ENCODE results near the gene ZBTB42. TPM values are rescaled to one million over a fixed set of nuclear protein-coding genes. Genes with fewer than 3 reads are reported as not detected.

Gene ZBTB42
- total and polyA plus RNA-seq, 2 of the 13 experiments (the other 11 are each of a cell fraction or from before 2014, with no cell fraction given): 2.8 to 4.2 TPM

- TF ChIP-seq ZNF687 (CRISPR knock-in tag; IDR thresholded peaks at IDR 0.05): peak; percentile 61
- TF ChIP-seq TRIM22 (IDR thresholded peaks at IDR 0.05): no peak
- no peak for TF ChIP-seq ZNF207 (IDR thresholded peaks at IDR 0.05; ENCODE audit: borderline replicate concordance)
- no peak for TF ChIP-seq ZNF883 (CRISPR knock-in tag; IDR thresholded peaks at IDR 0.05; ENCODE audit: not compliant biosample characterization)
- TF ChIP-seq CENPBD1 (CRISPR knock-in tag; IDR thresholded peaks at IDR 0.05; ENCODE audit: borderline replicate concordance, low read depth): no peak
- TF ChIP-seq ZNF33B (CRISPR knock-in tag; IDR thresholded peaks at IDR 0.05): no peak
- no peak for TF ChIP-seq GRHL1 (CRISPR knock-in tag; conservative IDR thresholded peaks at IDR 0.05)
- peak; percentile 63 for TF ChIP-seq CBX1 (IDR thresholded peaks at IDR 0.05; ENCODE audit: low read depth)
- TF ChIP-seq ARID2 (CRISPR knock-in tag; IDR thresholded peaks at IDR 0.05; ENCODE audit: borderline replicate concordance): peak; percentile 58; the same call in 1 of the 2 replicates
- TF ChIP-seq HNF4G (IDR thresholded peaks at IDR 0.05; ENCODE audit: borderline replicate concordance, low read depth, low read length): no peak
- TF ChIP-seq HNF4G (CRISPR knock-in tag; IDR thresholded peaks at IDR 0.05; ENCODE audit: borderline replicate concordance, low read depth): no peak
- TF ChIP-seq NFRKB (IDR thresholded peaks at IDR 0.05): no peak
- no peak for TF ChIP-seq ZNF280B (CRISPR knock-in tag; IDR thresholded peaks at IDR 0.05; ENCODE audit: borderline replicate concordance)
- no peak for TF ChIP-seq ZBTB3 (CRISPR knock-in tag; IDR thresholded peaks at IDR 0.05; ENCODE audit: borderline replicate concordance, low read depth)
- TF ChIP-seq SMARCC2 (IDR thresholded peaks at IDR 0.05): no peak
- no peak for TF ChIP-seq ZNF660 (CRISPR knock-in tag; IDR thresholded peaks at IDR 0.05; ENCODE audit: borderline replicate concordance, low read depth)
- TF ChIP-seq TFE3 (CRISPR knock-in tag; IDR thresholded peaks at IDR 0.05): no peak
Observed at GRCh38 chr14:104766863-104767633, 33.9 kb upstream of the ZBTB42 start (continued).

Data from HepG2 (cell line).